OCI-LY1 (cell line): ENCODE measurements around the gene FOXF1.

Experiments used
- H2AFZ ChIP-seq: fragments of 200-600 bp; sonication (generic), shearing (Covaris generic); 2 replicates; pipeline ENCODE4 v1.6.0; 2014; ENCODE audit warnings: antibody characterized with exemption, mild to moderate bottlenecking, low read length
- H3F3A ChIP-seq: fragments of 200-600 bp; sonication (generic), shearing (Covaris generic); 2 replicates; pipeline ENCODE4 v1.6.0; 2014; ENCODE audit warnings: mild to moderate bottlenecking, antibody characterized with exemption, low read length, moderate library complexity; ENCODE audit not compliant: insufficient read depth
- H3K27ac ChIP-seq: fragments of 200-600 bp; sonication (generic); 2 replicates; pipeline ENCODE4 v1.5.1; 2014; ENCODE audit warnings: low read length, mixed run types, mild to moderate bottlenecking, low read depth; ENCODE audit not compliant: poor library complexity, severe bottlenecking
- H3K27me3 ChIP-seq: fragments of 200-600 bp; sonication (generic); 2 replicates; pipeline ENCODE4 v1.6.0; 2014; ENCODE audit warnings: antibody characterized with exemption, mild to moderate bottlenecking, low read length, moderate library complexity; ENCODE audit not compliant: insufficient read depth
- H3K36me3 ChIP-seq: fragments of 200-600 bp; sonication (generic); 2 replicates; pipeline ENCODE4 v1.6.1; 2014; ENCODE audit warnings: mild to moderate bottlenecking, antibody characterized with exemption, low read length, moderate library complexity, mixed read lengths; ENCODE audit not compliant: insufficient read depth
- H3K4me1 ChIP-seq: fragments of 200-600 bp; sonication (generic); 2 replicates; pipeline ENCODE4 v1.5.1; 2014; ENCODE audit warnings: mild to moderate bottlenecking, low read length, moderate library complexity; ENCODE audit not compliant: insufficient read depth, severe bottlenecking
- H3K4me2 ChIP-seq: fragments of 200-600 bp; sonication (generic), shearing (Covaris generic); 2 replicates; pipeline ENCODE4 v1.6.1; 2014; ENCODE audit warnings: low read length
- H3K4me3 ChIP-seq: fragments of 200-600 bp; sonication (generic); 2 replicates; pipeline ENCODE4 v1.5.1; 2014; ENCODE audit warnings: low read length, low read depth, mild to moderate bottlenecking, mixed read lengths; ENCODE audit not compliant: poor library complexity, severe bottlenecking
- H3K79me2 ChIP-seq: fragments of 200-600 bp; shearing (Covaris generic); 2 replicates; pipeline ENCODE4 v1.6.1; 2016; ENCODE audit warnings: mixed run types, low read length, mixed read lengths; ENCODE audit not compliant: insufficient read depth
- H3K9ac ChIP-seq: fragments of 200-600 bp; sonication (generic), shearing (Covaris generic); 2 replicates; pipeline ENCODE4 v1.6.1; 2014; ENCODE audit warnings: mild to moderate bottlenecking, low read length, mixed read lengths
- H3K9me2 ChIP-seq: fragments of 200-600 bp; sonication (generic), shearing (Covaris generic); 2 replicates; pipeline ENCODE4 v1.6.1; 2014; ENCODE audit warnings: low read depth, mild to moderate bottlenecking, low read length, mixed read lengths
- H3K9me3 ChIP-seq: fragments of 200-600 bp; shearing (Covaris generic); 2 replicates; pipeline ENCODE4 v1.6.1; 2014; ENCODE audit warnings: low read length, mixed read lengths
- H4K20me1 ChIP-seq: fragments of 200-600 bp; sonication (generic), shearing (Covaris generic); 2 replicates; pipeline ENCODE4 v1.6.0; 2016; ENCODE audit warnings: mild to moderate bottlenecking, low read length; ENCODE audit not compliant: insufficient read depth
- CTCF ChIP-seq: fragments of 200-600 bp; sonication (generic), shearing (Covaris generic); IDR thresholded peaks from 2 replicates; pipeline ENCODE4 v1.5.1; 2017; ENCODE audit warnings: mild to moderate bottlenecking, antibody characterized with exemption, low read length, moderate library complexity, mixed read lengths
- EZH2 ChIP-seq: fragments of 200-600 bp; sonication (generic), shearing (Covaris generic); IDR thresholded peaks from 2 replicates; pipeline ENCODE4 v1.8.0; 2017; ENCODE audit warnings: borderline replicate concordance, mixed run types, mild to moderate bottlenecking, antibody characterized with exemption, low read length, moderate library complexity, mixed read lengths

Gene FOXF1

GRCh38 chr16:86562356-86562755, 52.0 kb downstream of the FOXF1 start:
- Histone ChIP-seq H3K9me3 (no peaks in the 10 kb centered on the region), H3K4me2 (no peak overlapping the region), H3K9me2 (no peaks in the 10 kb centered on the region), H3K27ac (no peak overlapping the region), H3K79me2 (no peaks in the 10 kb centered on the region), H3K9ac (no peak overlapping the region), H3F3A (no peaks in the 10 kb centered on the region), H3K27me3 (no peaks in the 10 kb centered on the region; the same call in 1 of the 2 replicates), H3K4me3 (no peak overlapping the region), H2AFZ (no peak overlapping the region), H4K20me1 (no peaks in the 10 kb centered on the region), H3K4me1 (peaks cover 10% of the 10 kb centered on the region), H3K36me3 (no peaks in the 10 kb centered on the region)
- TF ChIP-seq CTCF: no peak
- TF ChIP-seq EZH2: no peak

- no peaks in the 10 kb centered on the region for H3F3A ChIP-seq
- H3K36me3 ChIP-seq: no peaks in the 10 kb centered on the region
- H3K79me2 ChIP-seq: no peaks in the 10 kb centered on the region
- H3K4me3 ChIP-seq: no peak overlapping the region
- H2AFZ ChIP-seq: no peak overlapping the region
- TF ChIP-seq CTCF (peak; percentile 100), EZH2 (no peak)
- no peaks in the 10 kb centered on the region; the same call in 1 of the 2 replicates for H3K27me3 ChIP-seq
- H3K4me1 ChIP-seq: peaks cover 11% of the 10 kb centered on the region
- H3K9me2 ChIP-seq: no peaks in the 10 kb centered on the region
- H3K4me2 ChIP-seq: peak overlapping the region; percentile 27; the same call in 1 of the 2 replicates
- H3K9ac ChIP-seq: no peak overlapping the region
- H3K27ac ChIP-seq: no peak overlapping the region
- H4K20me1 ChIP-seq: no peaks in the 10 kb centered on the region
- no peaks in the 10 kb centered on the region for H3K9me3 ChIP-seq
Observed at GRCh38 chr16:86563469-86564345, 53.4 kb downstream of the FOXF1 start.
